OCI-LY7 (cell line): ENCODE results near the gene TMEM14C. TPM values are rescaled to one million over a fixed set of nuclear protein-coding genes. Genes with fewer than 3 reads are reported as not detected.

Experiments
- BruUV-seq: library from RNA; stranded (reverse); fragments of 400-500 nt; replicated peaks from 2 replicates; lab custom pipeline; 2021; lab: Mats Ljungman, UMichigan
- CTCF ChIA-PET: fragments of 300-600 bp; sonication (Branson Sonifier 250); formaldehyde crosslinking; loops from one replicate; lab custom pipeline; 2022; ENCODE audit warnings: antibody characterized with exemption; ENCODE audit not compliant: unreplicated experiment; lab: Charles Lee
- POLR2A ChIA-PET: fragments of 300-600 bp; sonication (Branson Sonifier 250); formaldehyde crosslinking; loops from one replicate; lab custom pipeline; 2022; ENCODE audit warnings: antibody characterized with exemption; lab: Charles Lee
- DNase-seq: peaks from one replicate; pipeline ENCODE4 v3.0.0-alpha.2; 2015; ENCODE audit warnings: low spot score
- H2AFZ ChIP-seq: fragments of 200-600 bp; sonication (generic), shearing (Covaris generic); 2 replicates; pipeline ENCODE4 v1.6.1; 2014; ENCODE audit warnings: mild to moderate bottlenecking, antibody characterized with exemption, low read length, moderate library complexity
- H3K27ac ChIP-seq: fragments of 200-600 bp; sonication (generic); 2 replicates; pipeline ENCODE4 v1.5.1; 2014; ENCODE audit warnings: mixed run types, low read depth, mild to moderate bottlenecking, moderate library complexity, low read length, inconsistent platforms; ENCODE audit not compliant: poor library complexity, severe bottlenecking
- H3K36me3 ChIP-seq: fragments of 200-600 bp; sonication (generic); 2 replicates; pipeline ENCODE4 v1.6.1; 2014; ENCODE audit warnings: mild to moderate bottlenecking, antibody characterized with exemption, low read length, moderate library complexity, mixed read lengths; ENCODE audit not compliant: insufficient read depth
- H3K4me1 ChIP-seq: fragments of 200-600 bp; sonication (generic); 2 replicates; pipeline ENCODE4 v1.5.1; 2014; ENCODE audit warnings: mild to moderate bottlenecking, low read length; ENCODE audit not compliant: insufficient read depth, poor library complexity, severe bottlenecking
- H3K4me2 ChIP-seq: fragments of 200-600 bp; sonication (generic); 2 replicates; pipeline ENCODE4 v1.6.1; 2014; ENCODE audit warnings: mild to moderate bottlenecking, low read length
- H3K4me3 ChIP-seq: fragments of 200-600 bp; sonication (generic); 2 replicates; pipeline ENCODE4 v1.5.1; 2014; ENCODE audit warnings: mild to moderate bottlenecking, low read depth, low read length; ENCODE audit not compliant: poor library complexity, severe bottlenecking
- H3K79me2 ChIP-seq: fragments of 200-600 bp; sonication (generic); 2 replicates; pipeline ENCODE4 v1.6.1; 2016; ENCODE audit warnings: low read depth, mild to moderate bottlenecking, low read length, moderate library complexity, mixed read lengths; ENCODE audit not compliant: insufficient read depth
- H3K9me2 ChIP-seq: fragments of 200-600 bp; sonication (generic); 2 replicates; pipeline ENCODE4 v1.6.1; 2016; ENCODE audit warnings: mild to moderate bottlenecking, low read length, mixed read lengths; ENCODE audit not compliant: insufficient read depth
- H3K9me3 ChIP-seq: fragments of 200-600 bp; sonication (generic); 2 replicates; pipeline ENCODE4 v1.6.1; 2014; ENCODE audit warnings: mild to moderate bottlenecking, mixed run types, low read length, mixed read lengths
- H4K20me1 ChIP-seq: fragments of 200-600 bp; sonication (generic); 2 replicates; pipeline ENCODE4 v1.6.1; 2014; ENCODE audit warnings: mild to moderate bottlenecking, antibody characterized with exemption, low read length, moderate library complexity, mixed read lengths; ENCODE audit not compliant: insufficient read depth
- EZH2phosphoT487 ChIP-seq: fragments of 200-600 bp; sonication (generic); IDR thresholded peaks from 2 replicates; pipeline ENCODE4 v1.6.1; 2018; ENCODE audit warnings: low read depth, borderline replicate concordance, mild to moderate bottlenecking, mixed run types, antibody characterized with exemption, low read length, moderate library complexity, mixed read lengths
- intact Hi-C: fragments of 100-400 bp; cut with micrococcal nuclease; formaldehyde crosslinking; loops from one replicate; pipeline ENCODE4 v1.10.0; 2022; ENCODE audit not compliant: unreplicated experiment
- total RNA-seq, 2 experiments: library from RNA; depleted of rRNA in 1 of 2; stranded (reverse); fragments of >200 nt in 1 of 2; shearing (Covaris generic) in 1 of 2; gene quantifications; 2 replicates each; pipeline ENCODE4 v1.2.3, GENCODE V29; 2014 to 2022
- TF ChIP-seq, protein P1 (sequence below): fragments of 200-600 bp; sonication (generic); conservative IDR thresholded peaks from 2 replicates; pipeline ENCODE4 v1.5.1; 2014; ENCODE audit warnings: mild to moderate bottlenecking, antibody characterized with exemption, low read length, moderate library complexity, mixed read lengths

Gene TMEM14C
- total RNA-seq, 2 experiments from 2014 or later: 33.9 to 40.2 TPM

DNA sequence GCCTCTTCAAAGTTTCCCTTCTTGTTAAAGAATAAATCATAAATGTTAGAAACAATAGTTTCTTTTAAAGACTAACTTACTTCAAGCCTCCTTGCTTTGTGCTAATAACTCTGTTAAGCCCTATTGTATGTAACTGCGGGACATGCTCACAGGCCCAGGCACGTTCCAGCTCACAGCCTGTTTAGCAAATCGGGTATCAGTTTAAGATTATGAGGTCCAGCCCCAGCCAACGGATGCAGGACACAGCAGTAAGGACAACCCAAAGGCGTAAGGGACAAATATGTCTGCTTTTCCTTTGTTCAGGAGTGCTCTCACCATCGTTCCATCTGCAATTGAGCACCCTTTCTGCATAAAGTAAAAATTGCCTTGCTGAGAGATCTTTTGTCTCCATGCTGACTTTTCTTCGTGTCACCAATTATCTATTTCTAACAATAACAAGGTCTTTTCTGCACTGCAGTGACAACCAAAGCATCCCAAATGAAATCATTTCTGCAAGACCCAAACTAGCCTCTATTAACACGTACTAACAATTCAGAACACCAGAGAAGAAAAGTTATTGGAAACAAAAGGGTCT lies 29.8 kb upstream of the TMEM14C start:
- peak overlapping the region; percentile 74 for H3K4me2 ChIP-seq
- DNase-seq: no peak
- CTCF ChIA-PET: no interaction called here
- intact Hi-C loops: no loop called here
- H3K4me1 ChIP-seq: peaks cover 15% of the 10 kb centered on the region
- POLR2A ChIA-PET: no interaction called here
- H3K9me3 ChIP-seq: peaks cover 5% of the 10 kb centered on the region; the same call in 1 of the 2 replicates
- TF ChIP-seq, protein P1, sequence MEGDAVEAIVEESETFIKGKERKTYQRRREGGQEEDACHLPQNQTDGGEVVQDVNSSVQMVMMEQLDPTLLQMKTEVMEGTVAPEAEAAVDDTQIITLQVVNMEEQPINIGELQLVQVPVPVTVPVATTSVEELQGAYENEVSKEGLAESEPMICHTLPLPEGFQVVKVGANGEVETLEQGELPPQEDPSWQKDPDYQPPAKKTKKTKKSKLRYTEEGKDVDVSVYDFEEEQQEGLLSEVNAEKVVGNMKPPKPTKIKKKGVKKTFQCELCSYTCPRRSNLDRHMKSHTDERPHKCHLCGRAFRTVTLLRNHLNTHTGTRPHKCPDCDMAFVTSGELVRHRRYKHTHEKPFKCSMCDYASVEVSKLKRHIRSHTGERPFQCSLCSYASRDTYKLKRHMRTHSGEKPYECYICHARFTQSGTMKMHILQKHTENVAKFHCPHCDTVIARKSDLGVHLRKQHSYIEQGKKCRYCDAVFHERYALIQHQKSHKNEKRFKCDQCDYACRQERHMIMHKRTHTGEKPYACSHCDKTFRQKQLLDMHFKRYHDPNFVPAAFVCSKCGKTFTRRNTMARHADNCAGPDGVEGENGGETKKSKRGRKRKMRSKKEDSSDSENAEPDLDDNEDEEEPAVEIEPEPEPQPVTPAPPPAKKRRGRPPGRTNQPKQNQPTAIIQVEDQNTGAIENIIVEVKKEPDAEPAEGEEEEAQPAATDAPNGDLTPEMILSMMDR: no peak
- TF ChIP-seq EZH2phosphoT487: no peak
- H3K79me2 ChIP-seq: peaks cover 46% of the 10 kb centered on the region
- H3K27ac ChIP-seq: no peak overlapping the region
- BruUV-seq: no TSS peak
- H2AFZ ChIP-seq: no peak overlapping the region
- H3K36me3 ChIP-seq: peaks cover 24% of the 10 kb centered on the region
- H3K9me2 ChIP-seq: no peaks in the 10 kb centered on the region
- H4K20me1 ChIP-seq: no peaks in the 10 kb centered on the region
- peak overlapping the region; percentile 92 for H3K4me3 ChIP-seq

DNA sequence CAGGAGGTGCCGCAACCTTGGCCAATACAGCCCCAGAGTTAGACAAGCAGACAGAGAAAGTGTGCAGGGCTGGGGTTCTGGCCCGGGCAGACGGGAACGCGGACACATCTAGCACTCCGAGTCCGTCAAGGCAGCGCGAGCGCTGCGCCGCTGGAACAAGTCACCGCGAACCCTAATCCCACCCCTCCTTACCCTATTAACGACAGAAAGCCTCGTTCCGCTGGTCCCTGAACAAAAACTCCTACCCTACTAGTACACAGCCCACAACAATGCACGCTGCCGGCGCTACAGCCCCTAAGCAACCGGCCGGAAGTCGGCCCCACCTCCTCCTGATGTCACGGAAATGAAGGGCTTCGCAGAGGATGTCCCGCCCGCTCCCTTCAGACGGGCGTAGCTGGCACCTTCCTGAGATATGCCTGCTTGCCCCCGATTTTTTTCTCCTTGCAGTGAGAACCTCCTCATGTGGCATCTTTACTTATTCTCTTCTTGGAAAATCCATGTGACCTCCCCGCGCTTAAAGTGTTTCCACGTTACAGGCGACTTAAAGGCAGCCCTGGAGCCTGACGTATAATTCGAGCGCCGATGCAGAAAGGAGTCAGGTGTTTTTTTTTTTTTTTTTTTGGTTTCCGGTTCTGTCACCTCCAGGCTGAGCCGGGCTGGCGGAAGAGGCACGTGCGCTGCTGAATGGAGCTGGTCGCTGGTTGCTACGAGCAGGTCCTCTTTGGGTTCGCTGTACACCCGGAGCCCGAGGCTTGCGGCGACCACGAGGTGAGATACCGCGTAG lies 28.4 kb upstream of the TMEM14C start, which contains the start of the genes C6orf52 and PAK1IP1:
Gene C6orf52 (minus strand): TSS at position 315 of the 784 bp plus-strand sequence. CDS start 7,066 bp downstream, outside the sequence.
Gene PAK1IP1 (plus strand): TSS at position 671 of the 784 bp plus-strand sequence. CDS start 14 bp downstream, at position 685.
- BruUV-seq: TSS peak; percentile 93
- peak; percentile 97 for DNase-seq
- no peaks in the 10 kb centered on the region for H3K9me2 ChIP-seq
- CTCF ChIA-PET: interaction anchor here (0.6 to 0.7 kb wide), 2 partner anchors 50 to 284 kb away, joined by 3 to 4 read pairs; no protein-coding TSS in a partner anchor
- H3K27ac ChIP-seq: peak within 1 kb of the TSS; percentile 84
- TF ChIP-seq, protein P1: no peak
- TF ChIP-seq EZH2phosphoT487: no peak
- POLR2A ChIA-PET: interaction anchor here (0.6 to 2.5 kb wide), 17 partner anchors 13 to 1169 kb away, joined by 3 to 16 read pairs (median 4); partner anchors contain the start of genes TMEM14B and TMEM14C
- peaks cover 15% of the 10 kb centered on the region for H3K4me1 ChIP-seq
- peaks cover 50% of the 10 kb centered on the region for H3K79me2 ChIP-seq
- H3K36me3 ChIP-seq: peaks cover 39% of the 10 kb centered on the region
- no peaks in the 10 kb centered on the region for H4K20me1 ChIP-seq
- peaks cover 5% of the 10 kb centered on the region; the same call in 1 of the 2 replicates for H3K9me3 ChIP-seq
- H2AFZ ChIP-seq: peak within 1 kb of the TSS; percentile 77
- intact Hi-C loops: loop anchor here (1.0 to 2.0 kb wide), 5 partner anchors 29 to 184 kb away; partner anchors contain the start of genes MAK, TMEM14B and TMEM14C
- peak within 1 kb of the TSS; percentile 92 for H3K4me3 ChIP-seq
- H3K4me2 ChIP-seq: peak within 1 kb of the TSS; percentile 90
